ENCODE data around the gene TFEB.

TFEB gene

DNA sequence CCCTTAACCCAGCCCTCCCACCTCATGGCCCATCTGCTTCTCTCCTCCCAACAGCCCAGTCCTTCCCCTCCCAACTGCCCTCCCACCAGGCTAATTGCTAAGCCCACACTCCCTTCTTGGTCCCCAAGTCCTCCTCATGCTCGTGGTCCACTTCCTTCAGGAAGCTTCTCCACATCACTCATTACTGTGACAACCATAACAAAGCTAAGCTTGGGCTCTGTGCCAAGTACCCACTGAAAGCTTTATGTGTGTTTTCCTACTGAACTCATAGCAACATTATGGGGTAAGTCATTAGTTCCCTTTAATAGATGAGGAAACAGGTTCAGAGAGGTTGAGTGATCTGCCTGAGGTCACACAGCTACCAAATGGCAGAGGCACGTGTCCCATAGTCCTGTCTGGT lies 28.1 kb upstream of the TFEB start:
- no peak for DNase-seq

- no peak for DNase-seq
These were observed 24.6 kb upstream of the TFEB start for GRCh38 chr6:41759905-41760579.

- DNase-seq, result no peak
These were observed 23.9 kb upstream of the TFEB start for GRCh38 chr6:41759106-41759904.

GRCh38 chr6:41758641-41759035 lies 23.2 kb upstream of the TFEB start:
- DNase-seq, result no peak

- no peak for DNase-seq
These were observed 22.7 kb upstream of the TFEB start for GRCh38 chr6:41757931-41758640.

GRCh38 chr6:41757271-41757670 lies 21.9 kb upstream of the TFEB start:
- DNase-seq, result no peak

GRCh38 chr6:41756354-41756753 lies 20.9 kb upstream of the TFEB start:
- DNase-seq, result no peak

- no peak for DNase-seq
These were observed 20.5 kb upstream of the TFEB start for GRCh38 chr6:41755895-41756294.

DNA sequence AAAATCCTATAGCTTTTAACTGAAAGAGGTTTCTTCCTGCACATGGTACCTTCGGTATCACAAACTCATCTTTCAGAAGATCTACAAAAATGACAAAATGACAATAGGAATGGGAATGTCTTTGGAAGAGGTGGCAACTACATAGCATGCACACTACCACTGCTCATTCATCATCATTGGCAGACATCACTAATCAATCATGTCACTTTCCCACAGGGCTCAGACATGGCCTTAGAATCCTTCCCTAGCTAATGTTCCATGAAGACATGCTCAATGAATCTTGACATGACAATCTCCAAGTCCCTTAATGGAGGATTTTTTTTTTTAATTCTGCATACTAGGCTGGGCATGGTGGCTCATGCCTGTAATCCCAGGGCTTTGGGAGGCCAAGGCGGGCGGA lies 15.0 kb upstream of the TFEB start:
- no peak for DNase-seq

DNA sequence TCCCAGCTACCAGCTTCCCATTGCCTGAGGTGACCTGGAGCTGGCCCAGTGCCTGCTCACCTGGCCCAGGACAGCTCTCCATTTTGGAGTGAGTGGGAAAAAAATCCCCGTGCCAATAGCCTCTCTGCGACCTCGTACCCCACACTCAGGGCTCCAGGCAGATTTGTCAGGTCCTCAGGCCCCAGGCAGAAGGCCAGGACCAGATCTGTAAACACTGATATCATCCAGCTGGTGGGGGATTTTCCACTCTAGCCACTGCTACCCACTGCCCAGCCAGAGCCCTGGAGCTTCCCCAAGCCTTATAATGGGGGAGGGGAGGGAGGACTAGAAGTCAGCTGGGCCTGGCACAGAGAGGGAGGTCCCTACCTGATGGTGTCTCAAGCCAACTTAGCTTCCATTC lies 13.1 kb upstream of the TFEB start:
- no peak for DNase-seq

- DNase-seq, result no peak
These were observed 12.7 kb upstream of the TFEB start for GRCh38 chr6:41748102-41748477.

- no peak for DNase-seq
These were observed 12.1 kb upstream of the TFEB start, which contains the start of gene PGC for GRCh38 chr6:41747256-41748101. TSS of gene PGC (minus strand) at chr6:41747397. CDS start at chr6:41747334, 63 bp downstream.

DNA sequence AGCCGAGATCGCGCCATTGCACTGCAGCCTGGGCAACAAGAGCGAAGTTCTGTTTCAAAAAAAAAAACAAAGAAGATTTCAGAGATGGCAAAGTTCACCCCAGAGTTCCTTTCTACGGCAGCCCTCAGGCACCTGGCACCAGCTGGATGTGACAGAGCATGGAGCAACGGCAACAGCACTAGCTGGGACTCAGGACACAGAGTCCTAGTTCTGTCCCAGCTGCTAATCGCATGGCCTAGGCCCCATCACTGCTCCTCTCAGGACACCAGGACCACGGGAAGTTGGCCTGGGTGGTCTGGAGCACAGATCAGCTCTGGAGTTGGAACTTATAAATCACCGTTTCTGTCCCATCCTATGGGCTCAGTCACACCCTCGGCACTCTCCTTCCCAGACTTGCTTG lies 10.7 kb upstream of the TFEB start:
- DNase-seq, result no peak

- DNase-seq, result no peak
These were observed 8.9 kb upstream of the TFEB start for GRCh38 chr6:41744236-41744787.

GRCh38 chr6:41743406-41744235 lies 8.2 kb upstream of the TFEB start:
- DNase-seq, result no peak

DNA sequence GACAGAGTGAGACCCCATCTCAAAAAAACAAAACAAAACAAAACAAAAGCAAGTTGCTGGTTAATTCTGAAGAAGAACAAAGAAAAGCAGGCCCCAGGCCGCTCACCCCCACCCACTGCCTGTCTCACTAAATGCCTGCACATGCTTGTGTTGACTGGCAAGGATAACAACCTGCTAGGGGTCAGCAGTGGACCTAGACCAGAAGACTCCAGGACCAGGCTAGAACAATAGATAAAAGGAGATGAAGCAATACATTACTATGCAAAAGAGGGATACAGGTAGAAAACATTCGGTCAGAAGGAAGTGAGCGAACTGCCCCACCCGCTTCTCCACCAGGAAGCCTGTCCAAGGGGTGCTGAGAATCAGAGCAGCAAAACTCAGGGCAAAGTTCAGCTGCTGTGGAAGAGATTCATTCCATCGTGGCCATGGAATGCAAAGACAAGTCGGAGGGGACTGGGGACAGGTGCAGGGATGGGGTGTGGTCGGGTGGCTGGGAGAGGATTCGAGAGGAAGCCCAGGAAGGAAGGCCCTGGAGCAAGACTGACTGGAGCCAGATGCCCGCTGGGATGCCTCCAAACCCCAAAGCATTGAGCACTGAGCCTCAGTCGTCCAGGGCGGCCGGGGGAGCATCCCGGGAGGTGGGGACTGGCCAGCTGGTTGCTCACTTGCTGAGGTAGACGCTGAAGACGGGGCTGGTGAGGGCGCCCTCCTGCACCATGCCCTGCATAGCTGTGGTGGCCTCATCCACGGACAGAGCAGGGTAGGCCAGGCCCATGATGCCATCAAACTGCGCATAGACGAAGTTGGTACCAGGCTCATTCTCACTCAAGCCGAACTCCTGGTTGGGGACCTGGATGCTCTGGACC lies 6.5 kb upstream of the TFEB start:
- DNase-seq, result no peak

DNA sequence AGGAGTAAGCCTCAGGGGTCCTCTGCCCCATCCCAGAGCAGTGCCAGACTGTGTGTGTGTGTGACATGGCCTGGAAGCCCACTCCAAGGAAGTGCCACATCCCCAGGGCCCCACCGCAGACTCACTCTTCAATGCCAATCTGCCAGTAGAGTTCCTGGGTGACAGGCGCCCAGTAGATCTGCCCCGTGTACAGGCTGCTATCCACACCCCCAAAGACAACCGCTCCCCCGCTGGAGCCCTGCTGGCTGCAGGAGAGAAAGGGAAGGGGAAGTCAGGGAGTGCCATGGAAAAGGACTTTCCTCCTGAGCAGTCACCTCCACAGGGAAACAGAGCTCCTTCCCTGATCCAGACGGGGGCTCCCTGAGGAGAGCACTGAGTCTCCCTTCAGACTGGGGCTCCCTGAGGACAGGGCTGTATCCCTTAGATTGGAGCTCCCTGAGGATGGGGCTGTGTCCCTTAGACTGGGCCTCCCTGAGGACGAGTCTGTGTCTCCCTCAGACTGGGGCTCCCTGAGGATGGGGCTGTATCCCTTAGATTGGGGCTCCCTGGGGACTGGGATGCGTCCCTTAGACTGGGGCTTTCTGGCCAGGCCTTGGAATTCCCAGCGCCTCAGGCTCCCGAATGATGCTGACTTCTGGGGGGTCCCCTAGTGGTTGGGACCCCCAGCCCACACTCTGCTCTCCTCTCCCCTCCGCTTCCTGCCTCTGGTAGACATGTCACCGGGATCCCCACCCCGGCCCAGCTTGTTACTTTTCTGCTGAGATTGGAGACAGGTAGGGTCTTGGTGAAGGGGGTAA lies 5.2 kb upstream of the TFEB start:
- DNase-seq, result no peak

- DNase-seq, result no peak
These were observed 3.6 kb upstream of the TFEB start for GRCh38 chr6:41739041-41739440.

DNA sequence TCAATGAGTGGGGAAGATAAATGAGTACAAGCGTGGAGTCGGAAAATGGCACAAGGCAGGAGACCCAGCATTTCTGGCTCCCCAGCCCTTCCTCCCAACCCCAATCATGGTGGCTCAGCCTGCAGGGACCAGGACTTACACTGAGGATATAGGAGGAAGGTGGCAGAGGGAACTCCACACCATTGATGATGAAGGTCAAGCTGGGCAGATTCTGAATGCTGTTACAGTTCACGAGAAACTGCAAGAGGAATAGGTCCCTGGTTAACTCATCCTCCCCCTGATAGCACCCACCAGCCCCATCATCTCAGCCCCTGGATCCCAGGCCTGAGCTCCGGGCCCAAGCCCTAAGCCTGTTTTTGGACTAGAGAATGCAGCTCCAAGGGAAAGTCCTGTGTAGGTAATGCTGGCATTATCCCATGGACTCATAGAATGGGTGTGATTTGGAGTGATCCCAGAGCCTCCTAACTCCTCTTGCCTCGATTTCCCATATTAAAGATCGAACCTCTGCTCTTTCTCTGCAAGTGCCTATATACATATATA lies 2.3 kb upstream of the TFEB start:
- DNase-seq, result no peak
